A549 (cell line): Measurements from ENCODE around the gene SH3BGR. TPM values are rescaled to one million over a fixed set of nuclear protein-coding genes. Genes with fewer than 3 reads are reported as not detected.
A peak's percentile ranks its signal among the peaks of the same experiment; 100 is the strongest.

Experiments
- ATAC-seq, 2 experiments: fragments of 200-7000 bp in 1 of 2; fragments of >200 bp in 1 of 2; cut with Nextera tagmentation in 1 of 2; cut with Tn5 transposase in 1 of 2; 3 replicates each; pipeline versions ENCODE4 v1.8.0 to v1.9.1; 2018 to 2020; ENCODE audit warnings: mild to moderate bottlenecking in 1 of 2, moderate library complexity in 1 of 2
- CTCF ChIA-PET: fragments of 300-600 bp; sonication (Branson Sonifier 250); formaldehyde crosslinking; extraction: SDS; loops from one replicate; lab custom pipeline; 2021; ENCODE audit warnings: antibody characterized with exemption, inconsistent platforms; lab: Yijun Ruan, JAX
- POLR2A ChIA-PET: fragments of 350-600 bp; formaldehyde crosslinking; extraction: SDS; loops from one replicate; lab custom pipeline; 2021; ENCODE audit warnings: antibody characterized with exemption, inconsistent platforms; lab: Yijun Ruan, JAX
- DNase-seq, 2 experiments: peaks; one replicate each; pipeline versions ENCODE4 v3.0.0 to v3.0.0-alpha.2; 2011 to 2016; ENCODE audit warnings: low read depth in 1 of 2, low spot score in 1 of 2
- FAIRE-seq: peaks from 2 replicates; lab custom pipeline; 2011; peaks lifted over from hg19 to GRCh38; lab: Jason Lieb, UNC
- H3K27ac ChIP-seq, 2 experiments: fragments of >200 bp; sonication (Bioruptor Twin); formaldehyde crosslinking; 3 replicates each; pipeline ENCODE4 v1.5.1; 2016 to 2017
- H3K4me1 ChIP-seq: fragments of >200 bp; sonication (Bioruptor Twin); formaldehyde crosslinking; 3 replicates; pipeline ENCODE4 v1.6.1; 2016
- H3K4me2 ChIP-seq: fragments of >200 bp; sonication (Bioruptor Twin); formaldehyde crosslinking; 3 replicates; pipeline ENCODE4 v1.6.1; 2016
- H3K4me3 ChIP-seq: fragments of >200 bp; sonication (Bioruptor Twin); formaldehyde crosslinking; 3 replicates; pipeline ENCODE4 v1.5.1; 2016
- H3K9me3 ChIP-seq: fragments of >200 bp; sonication (Bioruptor Twin); formaldehyde crosslinking; 3 replicates; pipeline ENCODE4 v1.6.1; 2016
- CBX2 ChIP-seq: fragments of 200-600 bp; sonication (generic); IDR thresholded peaks from 2 replicates; pipeline ENCODE4 v1.6.1; 2016; ENCODE audit warnings: low read depth, mild to moderate bottlenecking, borderline replicate concordance
- CEBPB ChIP-seq, 2 experiments: fragments of >200 bp in 1 of 2; sonication (Bioruptor Twin) in 1 of 2; formaldehyde crosslinking in 1 of 2; IDR thresholded peaks; 2 replicates each; pipeline ENCODE4 v1.6.1; 2012 to 2016
- EHMT2 ChIP-seq: fragments of 200-600 bp; sonication (generic); IDR thresholded peaks from 2 replicates; pipeline ENCODE4 v1.6.1; 2016; ENCODE audit warnings: antibody characterized with exemption, low read depth, mild to moderate bottlenecking, moderate library complexity
- FOSB ChIP-seq: fragments of 250-450 bp; sonication (Bioruptor Pico); IDR thresholded peaks from 2 replicates; pipeline ENCODE4 v1.5.0; 2020; ENCODE audit warnings: mild to moderate bottlenecking, moderate library complexity
- FOXS1 ChIP-seq: fragments of 250-450 bp; sonication (Bioruptor Pico); IDR thresholded peaks from 2 replicates; pipeline ENCODE4 v1.5.0; 2020; ENCODE audit warnings: mild to moderate bottlenecking, moderate library complexity
- GATA3 ChIP-seq: IDR thresholded peaks from 2 replicates; pipeline ENCODE4 v1.6.1; 2012; ENCODE audit warnings: borderline replicate concordance
- HOXA7 ChIP-seq: fragments of 250-450 bp; sonication (Bioruptor Pico); IDR thresholded peaks from 2 replicates; pipeline ENCODE4 v1.5.0; 2020; ENCODE audit warnings: mild to moderate bottlenecking, moderate library complexity
- KDM5A ChIP-seq: fragments of 200-600 bp; sonication (generic); IDR thresholded peaks from 2 replicates; pipeline ENCODE4 v1.6.1; 2016; ENCODE audit warnings: antibody characterized with exemption, mild to moderate bottlenecking
- MAZ ChIP-seq: fragments of 150-350 bp; IDR thresholded peaks from 2 replicates; pipeline ENCODE4 v1.6.1; 2014; ENCODE audit warnings: antibody characterized with exemption, low read depth, low read length, borderline replicate concordance
- PHF8 ChIP-seq: fragments of 200-600 bp; sonication (generic); IDR thresholded peaks from 2 replicates; pipeline ENCODE4 v1.6.1; 2016; ENCODE audit warnings: low read depth, mild to moderate bottlenecking, antibody characterized with exemption, moderate library complexity, borderline replicate concordance
- RAD21 ChIP-seq, 2 experiments: fragments of >200 bp in 1 of 2; sonication (Bioruptor Twin) in 1 of 2; formaldehyde crosslinking in 1 of 2; IDR thresholded peaks in 1 of 2; conservative IDR thresholded peaks in 1 of 2; 2 replicates in 1 of 2; 3 replicates in 1 of 2; pipeline ENCODE4 v1.6.1; 2012 to 2018; ENCODE audit warnings: inconsistent platforms in 1 of 2
- RARB ChIP-seq: fragments of 250-450 bp; sonication (Bioruptor Pico); IDR thresholded peaks from 2 replicates; pipeline ENCODE4 v1.8.0; 2021; ENCODE audit warnings: mild to moderate bottlenecking, moderate library complexity
- RNF2 ChIP-seq: fragments of 200-600 bp; sonication (generic); IDR thresholded peaks from 2 replicates; pipeline ENCODE4 v1.6.1; 2016; ENCODE audit warnings: low read depth, mild to moderate bottlenecking, antibody characterized with exemption, moderate library complexity, borderline replicate concordance
- SMC3 ChIP-seq: fragments of >200 bp; sonication (Bioruptor Twin); formaldehyde crosslinking; IDR thresholded peaks from 3 replicates; pipeline ENCODE4 v1.6.1; 2018; ENCODE audit warnings: inconsistent platforms
- SREBF2 ChIP-seq: fragments of 450-650 bp; IDR thresholded peaks from 2 replicates; pipeline ENCODE4 v1.6.1; 2014; ENCODE audit warnings: mild to moderate bottlenecking, moderate library complexity
- TFCP2L1 ChIP-seq: fragments of 250-450 bp; sonication (Bioruptor Pico); IDR thresholded peaks from 2 replicates; pipeline ENCODE4 v1.5.0; 2021; ENCODE audit warnings: mild to moderate bottlenecking
- ZC3H11A ChIP-seq: fragments of 450-650 bp; IDR thresholded peaks from 2 replicates; pipeline ENCODE4 v1.6.1; 2014; ENCODE audit warnings: antibody characterized with exemption, mild to moderate bottlenecking
- WGBS: methylation state at CpG from one replicate; pipeline ENCODE4 v1.1.6; 2017; ENCODE audit errors: missing lambda C conversion rate; 5-methylcytosine and 5-hydroxymethylcytosine counted together
- polyA plus RNA-seq, 4 experiments: library from polyadenylated mRNA; depleted of rRNA in 3 of 4; stranded (reverse); fragments of >200 nt; fragmentation: RNase III in 1 of 4; extraction: RNeasy Plus Mini Kit Qiagen cat#74134 plus additional on column Dnase treatment in 1 of 4; gene quantifications; 2 replicates in 3 of 4; 3 replicates in 1 of 4; pipeline ENCODE4 v1.2.3, GENCODE V29; 2011 to 2017
- TF ChIP-seq, protein P1 (sequence below): IDR thresholded peaks from 2 replicates; pipeline ENCODE4 v1.6.1; 2012
- TF ChIP-seq, protein P2 (sequence below): IDR thresholded peaks from 2 replicates; pipeline ENCODE4 v1.6.1; 2012; ENCODE audit warnings: low read depth, borderline replicate concordance
- TF ChIP-seq, protein P3 (sequence below): fragments of 250-450 bp; sonication (Bioruptor Pico); IDR thresholded peaks from 2 replicates; pipeline ENCODE4 v1.5.0; 2021; ENCODE audit warnings: mild to moderate bottlenecking, moderate library complexity, borderline replicate concordance
- TF ChIP-seq, protein P4 (sequence below): fragments of >200 bp; sonication (Bioruptor Twin); formaldehyde crosslinking; IDR thresholded peaks from 3 replicates; pipeline ENCODE4 v1.5.1; 2016

The SH3BGR gene
- polyA plus RNA-seq, 2 of the 4 experiments (the other 2 are of a cell fraction), result 1.0 to 3.0 TPM

- TF ChIP-seq ZC3H11A (no peak), SMC3 (no peak), HOXA7 (CRISPR knock-in tag) (no peak), GATA3 (no peak)
- TF ChIP-seq, protein P1, sequence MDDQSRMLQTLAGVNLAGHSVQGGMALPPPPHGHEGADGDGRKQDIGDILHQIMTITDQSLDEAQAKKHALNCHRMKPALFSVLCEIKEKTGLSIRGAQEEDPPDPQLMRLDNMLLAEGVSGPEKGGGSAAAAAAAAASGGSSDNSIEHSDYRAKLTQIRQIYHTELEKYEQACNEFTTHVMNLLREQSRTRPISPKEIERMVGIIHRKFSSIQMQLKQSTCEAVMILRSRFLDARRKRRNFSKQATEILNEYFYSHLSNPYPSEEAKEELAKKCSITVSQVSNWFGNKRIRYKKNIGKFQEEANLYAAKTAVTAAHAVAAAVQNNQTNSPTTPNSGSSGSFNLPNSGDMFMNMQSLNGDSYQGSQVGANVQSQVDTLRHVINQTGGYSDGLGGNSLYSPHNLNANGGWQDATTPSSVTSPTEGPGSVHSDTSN, result no peak
- Histone ChIP-seq H3K4me3 (no peak overlapping the region), H3K4me1 (0 out of 3 replicates have a peak, but pooled peaks cover 5% of the 10 kb centered on the region), H3K27ac (no peak overlapping the region), H3K9me3 (no peaks in the 10 kb centered on the region), H3K4me2 (no peak overlapping the region)
- ATAC-seq (no peak), DNase-seq (no peak), FAIRE-seq (no peak)
- ChIA-PET CTCF (no interaction called here), POLR2A (no interaction called here)
- WGBS, result 44% methylated on average over 3 of the region's 3 CpGs
These were observed 30.1 kb downstream of the SH3BGR start for GRCh38 chr21:39481886-39482285.

GRCh38 chr21:39483917-39484316, 32.1 kb downstream of the SH3BGR start:
- CTCF ChIA-PET, result no interaction called here
- no peak for FAIRE-seq

More at GRCh38 chr21:39483917-39484316, 32.1 kb downstream of the SH3BGR start:
- 10% methylated on average over 1 of the region's 1 CpG for WGBS
- no peaks in the 10 kb centered on the region for H3K9me3 ChIP-seq
- POLR2A ChIA-PET, result no interaction called here
- TF ChIP-seq FOSB (CRISPR knock-in tag), result no peak
- TF ChIP-seq KDM5A, result no peak
- no peak for TF ChIP-seq FOXS1
- no peak for TF ChIP-seq MAZ
- TF ChIP-seq RARB (CRISPR knock-in tag), result no peak
- TF ChIP-seq, protein P1, result no peak
- no peak for TF ChIP-seq GATA3
- no peak for TF ChIP-seq SMC3
- no peak for TF ChIP-seq SREBF2
- TF ChIP-seq TFCP2L1 (CRISPR knock-in tag), result no peak
- TF ChIP-seq RAD21 (conservative IDR thresholded peaks at IDR 0.05 in 1 of 2, IDR thresholded peaks at IDR 0.05 in 1 of 2), result no peak
- TF ChIP-seq EHMT2, result no peak
- TF ChIP-seq CBX2, result no peak
- no peak for TF ChIP-seq RNF2
- no peak for TF ChIP-seq CEBPB (IDR thresholded peaks at IDR 0.05)
- TF ChIP-seq, protein P2, sequence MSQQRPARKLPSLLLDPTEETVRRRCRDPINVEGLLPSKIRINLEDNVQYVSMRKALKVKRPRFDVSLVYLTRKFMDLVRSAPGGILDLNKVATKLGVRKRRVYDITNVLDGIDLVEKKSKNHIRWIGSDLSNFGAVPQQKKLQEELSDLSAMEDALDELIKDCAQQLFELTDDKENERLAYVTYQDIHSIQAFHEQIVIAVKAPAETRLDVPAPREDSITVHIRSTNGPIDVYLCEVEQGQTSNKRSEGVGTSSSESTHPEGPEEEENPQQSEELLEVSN, result no peak
- no peak for TF ChIP-seq PHF8
- TF ChIP-seq, protein P3, sequence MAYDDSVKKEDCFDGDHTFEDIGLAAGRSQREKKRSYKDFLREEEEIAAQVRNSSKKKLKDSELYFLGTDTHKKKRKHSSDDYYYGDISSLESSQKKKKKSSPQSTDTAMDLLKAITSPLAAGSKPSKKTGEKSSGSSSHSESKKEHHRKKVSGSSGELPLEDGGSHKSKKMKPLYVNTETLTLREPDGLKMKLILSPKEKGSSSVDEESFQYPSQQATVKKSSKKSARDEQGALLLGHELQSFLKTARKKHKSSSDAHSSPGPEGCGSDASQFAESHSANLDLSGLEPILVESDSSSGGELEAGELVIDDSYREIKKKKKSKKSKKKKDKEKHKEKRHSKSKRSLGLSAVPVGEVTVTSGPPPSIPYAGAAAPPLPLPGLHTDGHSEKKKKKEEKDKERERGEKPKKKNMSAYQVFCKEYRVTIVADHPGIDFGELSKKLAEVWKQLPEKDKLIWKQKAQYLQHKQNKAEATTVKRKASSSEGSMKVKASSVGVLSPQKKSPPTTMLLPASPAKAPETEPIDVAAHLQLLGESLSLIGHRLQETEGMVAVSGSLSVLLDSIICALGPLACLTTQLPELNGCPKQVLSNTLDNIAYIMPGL (CRISPR knock-in tag), result no peak
- TF ChIP-seq, protein P4, sequence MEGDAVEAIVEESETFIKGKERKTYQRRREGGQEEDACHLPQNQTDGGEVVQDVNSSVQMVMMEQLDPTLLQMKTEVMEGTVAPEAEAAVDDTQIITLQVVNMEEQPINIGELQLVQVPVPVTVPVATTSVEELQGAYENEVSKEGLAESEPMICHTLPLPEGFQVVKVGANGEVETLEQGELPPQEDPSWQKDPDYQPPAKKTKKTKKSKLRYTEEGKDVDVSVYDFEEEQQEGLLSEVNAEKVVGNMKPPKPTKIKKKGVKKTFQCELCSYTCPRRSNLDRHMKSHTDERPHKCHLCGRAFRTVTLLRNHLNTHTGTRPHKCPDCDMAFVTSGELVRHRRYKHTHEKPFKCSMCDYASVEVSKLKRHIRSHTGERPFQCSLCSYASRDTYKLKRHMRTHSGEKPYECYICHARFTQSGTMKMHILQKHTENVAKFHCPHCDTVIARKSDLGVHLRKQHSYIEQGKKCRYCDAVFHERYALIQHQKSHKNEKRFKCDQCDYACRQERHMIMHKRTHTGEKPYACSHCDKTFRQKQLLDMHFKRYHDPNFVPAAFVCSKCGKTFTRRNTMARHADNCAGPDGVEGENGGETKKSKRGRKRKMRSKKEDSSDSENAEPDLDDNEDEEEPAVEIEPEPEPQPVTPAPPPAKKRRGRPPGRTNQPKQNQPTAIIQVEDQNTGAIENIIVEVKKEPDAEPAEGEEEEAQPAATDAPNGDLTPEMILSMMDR, result no peak
- TF ChIP-seq, all 56 proteins: peak for 0
- ATAC-seq (no peak), DNase-seq (peak in 1 of 2 experiments; percentile 0)
- no peak overlapping the region for H3K4me3 ChIP-seq
- H3K4me2 ChIP-seq, result no peak overlapping the region
- H3K4me1 ChIP-seq, result 0 out of 3 replicates have a peak, but pooled peaks cover 5% of the 10 kb centered on the region
- no peak overlapping the region for H3K27ac ChIP-seq
